HG02763 (cell line): ENCODE results near the gene SMARCC1.

ENCODE experiments used
- ATAC-seq: cut with Tn5 transposase; IDR thresholded peaks from one replicate; pipeline ENCODE4 v1.9.1; 2021; ENCODE audit warnings: mild to moderate bottlenecking, moderate library complexity; ENCODE audit not compliant: unreplicated experiment

Gene SMARCC1

DNA sequence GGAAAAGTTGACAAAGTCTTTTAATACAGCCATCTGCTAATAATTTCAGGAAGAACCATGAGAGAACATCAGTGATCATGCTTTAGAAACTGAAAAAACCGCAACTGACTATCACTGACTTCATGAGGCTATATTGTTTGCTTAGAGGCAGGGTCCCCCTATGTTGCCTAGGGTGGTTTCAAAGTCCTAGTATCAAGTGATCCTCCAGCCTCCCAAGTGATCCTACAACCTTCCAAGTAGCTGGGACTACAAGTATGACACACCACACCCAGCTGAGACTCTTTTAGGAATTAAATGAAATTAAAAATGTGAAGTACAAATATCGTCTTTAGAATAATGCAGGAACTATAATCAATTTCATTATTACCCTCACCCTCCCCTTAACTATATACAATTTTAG lies 144.8 kb downstream of the SMARCC1 start:
- no peak for ATAC-seq

DNA sequence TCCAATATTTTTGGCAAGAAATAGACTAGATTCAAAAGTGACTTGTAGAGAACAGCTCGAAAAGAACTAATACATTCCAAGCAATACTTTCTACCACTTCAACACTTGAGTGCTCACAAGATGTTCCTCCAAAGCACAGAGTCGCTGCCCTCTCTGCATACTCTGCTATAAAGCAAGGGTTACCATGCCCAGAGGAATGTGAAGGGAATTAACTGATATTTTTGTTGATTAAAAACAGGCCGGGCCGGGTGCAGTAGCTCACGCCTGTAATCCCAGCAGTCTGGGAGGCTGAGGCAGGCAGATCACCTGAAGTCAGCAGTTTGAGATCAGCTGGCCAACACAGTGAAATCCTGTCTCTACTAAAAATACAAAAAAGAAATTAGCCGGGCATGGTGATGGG lies 145.5 kb downstream of the SMARCC1 start:
- ATAC-seq = no peak

DNA sequence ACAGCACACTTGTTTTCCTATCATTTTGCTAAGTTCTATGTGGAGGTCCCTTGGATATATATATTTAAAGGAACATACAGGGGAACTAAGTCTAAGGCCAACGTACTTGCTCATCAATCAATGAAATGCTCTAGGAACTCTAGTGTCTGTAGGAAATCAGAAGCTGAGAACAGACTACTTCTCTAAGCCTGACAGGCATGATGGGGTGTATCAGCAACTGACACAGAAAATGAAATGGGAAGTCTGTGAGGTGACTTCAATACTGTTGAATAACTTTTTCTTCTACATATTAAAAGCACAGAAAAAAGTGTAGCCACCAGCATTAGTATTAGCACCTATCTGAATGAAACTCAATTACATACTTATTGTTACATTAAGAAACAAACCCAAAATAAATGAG lies 146.2 kb downstream of the SMARCC1 start:
- no peak for ATAC-seq

DNA sequence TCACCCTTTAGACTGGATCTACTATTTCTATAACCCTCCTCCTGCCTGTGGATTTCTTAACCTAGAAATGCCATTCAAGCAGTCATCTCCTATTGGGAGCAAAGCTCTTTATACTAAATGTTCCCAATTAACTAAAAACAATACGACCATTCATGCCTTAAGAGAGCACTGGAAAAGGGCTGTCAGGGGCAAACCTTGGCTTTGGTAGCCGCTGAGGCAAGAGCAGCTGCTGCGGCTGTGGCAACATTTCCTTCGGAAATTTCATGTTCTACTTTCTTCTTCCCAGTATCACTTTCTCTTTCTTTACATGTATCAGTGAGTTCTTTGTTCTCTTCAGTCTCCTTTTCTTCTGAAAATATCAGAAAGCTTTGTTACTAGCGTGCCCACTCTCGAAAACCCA lies 146.7 kb downstream of the SMARCC1 start:
- no peak for ATAC-seq

DNA sequence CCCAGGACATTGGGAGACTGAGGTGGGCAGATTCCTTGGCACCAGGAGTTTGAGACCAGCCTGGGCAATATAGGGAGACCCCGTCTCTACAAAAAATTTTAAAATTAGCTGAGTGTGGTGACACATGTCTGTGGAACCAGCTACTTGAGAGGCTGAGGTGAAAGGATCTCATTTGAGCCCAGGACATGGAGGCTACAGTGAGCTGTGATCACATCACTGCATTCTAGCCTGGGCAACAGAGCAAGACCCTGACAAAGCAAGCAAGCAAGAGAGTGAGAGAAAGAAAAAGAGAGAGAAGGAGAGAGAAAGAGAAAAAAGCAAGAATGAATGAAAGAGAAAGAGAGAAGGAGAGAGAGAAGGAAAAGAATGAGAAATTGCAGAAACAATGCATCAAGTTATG lies 150.9 kb downstream of the SMARCC1 start:
- no peak for ATAC-seq

DNA sequence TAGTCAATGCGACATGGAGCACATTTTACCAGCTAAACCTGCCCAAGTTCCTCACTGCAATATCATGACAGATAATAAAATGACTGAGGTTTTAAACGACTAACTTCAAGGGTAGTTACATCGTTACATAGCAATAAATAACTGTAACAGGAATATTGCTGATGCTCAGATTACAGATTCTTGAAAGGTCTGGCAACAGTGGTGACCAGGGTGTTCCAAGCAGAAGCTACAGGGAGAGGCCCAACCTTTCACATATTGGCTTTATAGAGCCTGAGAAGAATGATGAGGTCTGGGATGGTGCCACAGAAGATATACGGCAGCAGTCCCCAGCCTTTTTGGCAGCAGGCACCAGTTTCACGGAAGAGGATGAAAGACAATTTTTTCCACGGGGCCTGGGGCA lies 151.9 kb downstream of the SMARCC1 start:
- ATAC-seq = no peak

DNA sequence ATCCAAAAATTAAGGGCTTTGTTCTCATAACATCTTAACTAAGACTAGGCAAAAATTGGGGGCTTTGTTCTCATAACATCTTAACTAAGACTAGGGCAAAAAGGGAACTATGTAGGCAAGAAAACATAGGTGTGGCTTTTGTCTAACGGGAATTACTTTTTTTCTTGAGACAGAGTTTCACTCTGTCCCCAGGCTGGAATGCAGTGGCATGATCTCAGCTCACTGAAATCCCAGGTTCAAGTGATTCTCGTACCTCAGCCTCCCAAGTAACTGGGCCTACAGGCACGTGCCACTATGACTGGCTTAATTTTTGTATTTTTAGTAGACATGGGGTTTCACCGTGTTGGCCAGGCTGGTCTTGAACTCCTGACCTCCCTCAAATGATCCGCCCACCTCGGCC lies 153.3 kb downstream of the SMARCC1 start:
- ATAC-seq = no peak

DNA sequence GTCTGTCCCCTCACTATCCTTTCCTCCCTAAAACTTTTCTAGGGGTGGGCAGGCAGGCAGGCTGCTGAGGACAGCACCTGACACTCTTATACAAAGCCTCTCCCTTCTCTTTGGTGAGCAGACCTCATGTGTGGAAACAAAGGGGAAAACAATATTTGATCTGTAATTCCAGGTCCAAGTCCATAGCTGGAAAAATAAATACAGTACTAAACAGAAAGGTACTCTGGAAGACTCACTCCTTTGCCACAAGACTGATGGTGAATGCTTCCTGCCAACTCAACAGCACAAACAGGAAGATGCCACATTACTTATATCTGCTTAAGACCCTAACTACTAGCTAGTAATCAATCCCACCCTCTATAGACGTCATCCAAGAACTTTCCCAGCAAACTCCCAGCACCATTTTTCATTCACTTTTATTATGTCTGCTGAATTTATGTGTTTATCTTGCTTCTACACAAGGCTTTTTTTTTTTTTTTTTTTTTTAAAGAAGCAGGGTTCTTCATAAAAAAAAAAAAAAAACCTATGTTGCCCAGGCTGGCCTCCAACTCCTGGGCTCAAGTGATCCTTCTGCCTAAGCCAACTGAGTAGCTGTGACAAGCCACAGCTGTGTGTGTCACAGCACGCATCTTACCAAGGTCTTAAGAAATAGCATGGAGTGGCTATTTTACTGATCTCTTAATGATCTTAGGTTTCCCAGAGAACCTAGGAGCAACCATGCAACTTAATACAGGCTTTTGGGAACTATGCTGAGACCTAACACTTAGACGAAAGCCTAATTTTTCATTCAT lies 158.8 kb downstream of the SMARCC1 start:
- ATAC-seq = no peak

DNA sequence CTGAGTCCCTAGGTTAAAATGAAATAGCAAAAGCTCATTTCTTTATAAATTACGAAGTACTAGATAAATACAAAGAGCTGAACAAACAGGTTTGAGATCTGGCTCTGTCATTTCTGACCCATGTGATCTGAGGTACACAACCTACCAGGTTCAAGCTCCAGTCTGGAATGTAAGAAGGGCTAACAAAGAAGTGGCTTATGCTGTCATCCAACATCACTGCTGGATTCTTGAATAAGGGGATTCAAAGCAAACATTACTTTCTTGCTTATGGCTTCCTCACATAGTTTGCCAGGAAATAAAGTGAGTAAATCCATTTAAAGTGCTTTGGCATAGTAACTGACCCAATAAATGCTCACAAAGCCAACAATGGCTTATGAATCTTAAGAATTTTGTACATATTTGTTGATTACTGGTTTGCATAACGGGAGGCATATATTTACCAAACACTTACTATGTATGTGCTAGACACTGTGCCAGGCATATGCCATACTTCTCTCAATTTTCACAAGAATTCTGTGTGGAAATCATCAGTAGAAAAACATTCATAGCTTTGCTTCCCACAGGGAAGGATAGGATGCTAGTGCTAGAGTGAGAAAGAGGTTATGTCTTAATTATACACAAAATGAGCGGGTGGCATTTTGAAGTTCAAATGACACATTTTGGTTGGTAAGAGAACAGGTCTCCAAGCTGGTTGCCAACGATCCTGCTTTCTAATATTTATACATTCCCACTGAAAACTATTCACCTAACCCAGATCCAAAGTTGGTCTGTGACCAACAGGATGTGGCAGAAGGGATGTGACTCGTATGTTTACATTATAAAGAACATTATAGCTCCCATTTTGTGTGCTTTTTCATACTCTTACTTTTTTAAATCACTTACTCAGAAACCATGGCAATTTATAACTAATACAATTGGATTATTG lies 164.3 kb downstream of the SMARCC1 start:
- no peak for ATAC-seq

DNA sequence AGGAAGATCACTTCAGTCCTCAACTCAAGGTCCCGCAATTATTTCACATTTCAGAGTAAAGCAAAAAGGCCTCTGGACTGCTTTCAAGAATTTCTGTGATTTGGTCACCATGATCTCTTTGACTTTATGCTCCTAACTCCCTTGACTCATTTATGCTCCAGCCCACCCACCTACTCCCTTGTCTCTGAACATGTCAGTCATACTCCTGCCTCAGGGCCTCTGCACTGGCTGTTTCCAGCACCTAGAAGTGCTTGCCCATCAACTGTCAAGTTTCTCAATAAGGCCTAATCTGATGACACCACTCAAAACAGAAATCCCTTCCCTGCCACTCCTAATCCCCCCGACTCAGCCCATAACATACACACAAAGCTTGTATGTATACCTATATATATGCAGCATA lies 166.9 kb downstream of the SMARCC1 start:
- no peak for ATAC-seq

DNA sequence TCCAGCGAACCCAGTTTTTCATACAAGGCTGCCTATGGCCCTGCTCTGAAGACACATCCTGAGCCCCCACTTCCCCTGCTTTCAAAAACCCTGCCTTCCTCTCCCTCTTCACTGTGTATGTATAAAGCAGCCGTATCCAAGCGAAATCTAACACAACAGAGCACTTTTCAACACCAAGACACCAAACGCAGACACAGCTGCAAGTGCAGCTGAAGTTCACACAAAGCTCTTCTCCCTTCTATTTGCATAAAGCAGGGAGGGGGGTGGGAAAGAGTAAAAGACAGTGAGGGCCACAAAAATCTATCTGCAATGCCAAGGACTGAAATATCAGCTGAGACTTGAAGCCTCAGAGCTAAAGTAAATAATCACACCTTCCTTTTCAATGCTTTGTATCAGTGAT lies 168.0 kb downstream of the SMARCC1 start:
- ATAC-seq = no peak

DNA sequence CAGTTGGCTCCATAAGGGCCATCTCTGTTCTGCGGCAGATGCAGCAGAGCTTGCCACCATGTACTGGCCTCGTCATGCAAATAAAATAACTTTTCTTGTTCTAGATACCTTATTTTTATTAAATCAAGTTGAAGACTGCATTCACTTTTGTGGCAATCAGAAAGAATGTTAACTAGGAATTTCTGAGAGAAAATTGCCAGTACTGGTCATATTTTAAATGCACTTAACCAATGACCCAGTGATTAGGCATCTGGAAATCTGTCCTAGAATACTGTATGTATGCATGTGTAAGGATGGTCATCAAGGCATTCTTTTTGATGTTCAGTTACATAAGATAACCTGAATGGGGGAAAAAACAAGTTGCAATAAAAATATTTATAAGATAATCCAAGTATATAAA lies 168.8 kb downstream of the SMARCC1 start:
- no peak for ATAC-seq

DNA sequence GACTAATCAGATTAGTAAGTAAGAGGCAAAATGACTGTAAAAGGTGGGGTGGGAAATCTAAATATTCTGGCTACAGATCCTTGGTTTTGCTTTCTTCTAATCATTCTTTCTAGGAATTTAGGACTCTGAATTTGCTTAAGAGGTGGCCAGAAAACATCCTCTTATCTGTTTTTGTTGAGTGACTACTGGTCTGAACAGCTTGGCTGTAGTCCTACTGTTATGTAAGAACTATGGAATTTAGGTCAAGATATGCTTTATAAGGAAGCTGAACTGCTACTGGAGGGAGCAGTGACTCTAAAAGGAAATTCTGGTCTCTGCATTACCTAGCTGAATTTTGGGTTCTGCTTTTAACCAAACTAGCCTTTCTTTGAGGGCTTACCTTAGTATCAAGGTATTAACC lies 169.5 kb downstream of the SMARCC1 start:
- ATAC-seq = no peak

DNA sequence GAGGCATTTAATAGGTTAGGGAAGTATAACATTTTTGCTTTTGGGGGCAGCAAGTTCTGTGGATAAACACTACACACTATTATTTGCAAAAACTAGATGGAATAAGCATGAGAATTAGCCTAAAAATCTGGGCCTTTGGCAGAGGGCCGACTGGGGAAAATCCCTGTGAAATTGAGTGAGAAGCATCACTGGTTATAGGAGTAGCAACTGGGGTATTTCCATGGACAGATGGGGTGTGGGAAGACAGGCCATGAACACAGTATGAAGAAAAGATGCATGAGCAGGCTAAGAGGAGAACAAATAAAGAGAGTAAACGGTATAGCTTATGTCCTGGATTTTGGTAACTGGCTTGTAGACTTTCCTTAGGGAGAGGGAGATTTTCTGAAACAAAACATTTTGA lies 170.1 kb downstream of the SMARCC1 start:
- ATAC-seq = no peak

DNA sequence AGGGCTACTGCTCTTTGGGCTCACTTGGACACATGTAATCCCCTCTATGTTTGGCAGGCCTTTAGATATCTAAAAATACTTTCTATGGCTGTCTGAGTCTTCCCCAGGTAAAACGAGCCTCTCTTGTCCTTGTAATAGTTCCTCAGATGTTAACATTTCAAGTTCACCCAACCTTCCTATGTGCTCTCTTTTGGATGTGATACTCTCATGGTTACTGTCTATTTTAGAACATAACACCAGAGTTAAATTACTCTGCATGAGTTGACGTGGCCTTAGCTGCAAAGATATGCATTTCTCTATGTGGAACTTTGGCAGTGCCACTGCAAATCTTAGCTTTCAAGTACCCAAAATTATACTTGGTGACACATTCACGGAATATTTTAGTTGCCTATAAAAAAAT lies 171.1 kb downstream of the SMARCC1 start:
- ATAC-seq = no peak

DNA sequence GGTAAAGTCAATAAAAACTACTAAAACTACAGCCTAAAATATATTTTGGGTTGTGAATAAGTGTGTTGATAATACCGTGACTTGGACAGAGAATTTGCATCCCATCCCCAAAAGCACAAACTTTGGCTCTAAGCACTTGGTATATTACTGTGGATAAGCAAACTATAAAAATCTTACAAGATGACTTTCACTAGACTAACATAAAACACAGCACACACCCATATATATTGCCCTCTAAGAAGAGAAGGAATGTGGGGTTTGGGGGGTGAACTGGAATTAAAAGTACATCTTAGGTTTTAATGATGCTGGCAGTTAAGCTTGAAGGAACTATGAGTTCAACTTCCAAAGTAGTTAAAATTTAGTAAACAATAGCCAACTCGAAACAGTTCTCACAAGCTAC lies 174.4 kb downstream of the SMARCC1 start:
- no peak for ATAC-seq

DNA sequence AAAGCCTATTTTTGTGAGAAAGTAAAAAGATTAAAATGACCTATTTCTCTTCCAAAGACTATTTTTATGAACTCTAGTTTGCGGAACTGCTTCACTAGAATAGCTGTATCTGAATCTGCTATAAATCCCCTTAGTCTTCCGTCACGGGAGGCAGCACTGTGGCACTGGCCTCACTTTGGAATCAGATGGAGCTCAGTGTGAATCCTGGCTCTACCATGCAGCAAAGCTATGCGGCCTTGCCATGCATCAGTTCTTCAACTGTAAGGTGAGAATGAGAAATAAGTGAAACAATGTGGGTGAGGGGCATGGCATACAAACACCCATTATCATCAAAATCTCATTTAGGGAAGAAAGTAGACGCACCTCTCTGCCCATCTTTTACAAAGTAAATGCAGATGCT lies 175.5 kb downstream of the SMARCC1 start:
- ATAC-seq = no peak

DNA sequence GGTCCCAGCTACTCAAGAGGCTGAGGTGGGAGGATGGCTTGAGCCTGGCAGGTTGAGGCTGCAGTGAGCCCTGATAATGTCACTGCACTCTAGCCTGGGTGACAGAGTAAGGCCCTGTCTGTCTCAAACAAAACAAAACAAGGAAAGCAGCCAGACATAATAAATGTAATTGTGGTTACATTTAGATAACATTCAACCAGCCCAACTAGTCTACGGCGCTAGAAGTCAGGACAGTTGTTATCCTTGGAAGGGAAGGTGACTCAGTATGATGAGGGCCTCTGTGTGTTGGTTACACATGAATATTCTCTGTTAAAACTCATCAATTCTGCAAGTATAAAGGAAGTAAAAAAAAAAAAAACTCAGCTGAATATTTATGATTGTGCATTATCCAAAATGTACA lies 176.0 kb downstream of the SMARCC1 start:
- no peak for ATAC-seq

DNA sequence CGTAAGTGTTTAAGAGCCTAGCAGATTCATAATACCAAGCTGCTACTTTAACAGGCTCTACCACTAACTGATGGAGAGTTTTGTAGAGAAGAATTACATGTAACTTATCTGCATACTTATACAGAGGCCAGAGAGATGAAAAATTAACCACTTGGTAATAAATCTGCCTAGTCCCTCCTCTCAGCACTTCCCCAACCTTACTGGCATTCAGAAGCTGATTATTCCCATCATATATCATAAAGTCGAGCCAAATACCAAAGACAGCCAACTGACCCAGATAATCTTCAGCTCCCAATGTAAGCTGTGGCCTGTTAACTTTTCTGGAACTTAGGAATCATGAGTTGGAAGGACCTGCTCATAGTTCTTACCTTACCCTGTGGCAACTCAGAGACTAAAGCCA lies 177.5 kb downstream of the SMARCC1 start:
- ATAC-seq = no peak

DNA sequence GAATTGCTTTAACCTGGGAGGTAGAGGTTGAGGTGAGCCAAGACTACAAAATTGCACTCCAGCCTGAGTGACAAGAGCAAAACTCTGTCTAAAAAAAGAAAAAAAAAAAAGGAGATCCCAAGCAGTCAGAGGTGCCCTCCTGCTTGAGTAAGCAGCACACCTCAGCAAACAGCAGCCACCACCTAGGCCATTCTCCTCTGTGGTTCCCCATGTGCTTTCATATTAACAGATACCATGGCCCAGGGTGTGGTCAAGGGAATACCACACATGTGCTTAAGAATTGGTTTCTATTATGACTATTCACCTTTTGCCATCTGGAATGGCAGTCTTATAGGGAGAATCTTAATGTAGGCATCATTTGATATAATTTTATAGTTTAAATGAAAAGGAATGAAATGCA lies 178.4 kb downstream of the SMARCC1 start:
- ATAC-seq = no peak

DNA sequence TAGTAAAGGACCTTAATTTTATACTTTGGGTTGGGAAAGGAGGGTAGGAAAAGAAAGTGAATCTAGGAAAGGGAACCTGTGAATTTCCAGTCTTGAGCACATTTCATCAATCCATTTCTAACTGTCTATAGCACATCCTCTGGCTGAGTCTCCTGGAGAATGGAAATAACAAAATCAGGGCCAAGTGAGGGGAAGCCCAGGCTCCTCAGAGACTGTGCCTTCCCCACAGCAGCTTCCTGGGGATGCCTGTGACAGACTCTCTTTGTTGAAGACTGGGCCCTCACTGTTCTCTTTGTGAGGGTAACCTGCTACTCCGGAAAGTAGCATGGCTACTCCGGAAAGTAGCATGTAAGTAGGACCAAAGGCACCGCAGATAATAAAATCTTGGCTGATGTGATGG lies 180.4 kb downstream of the SMARCC1 start:
- ATAC-seq = no peak

DNA sequence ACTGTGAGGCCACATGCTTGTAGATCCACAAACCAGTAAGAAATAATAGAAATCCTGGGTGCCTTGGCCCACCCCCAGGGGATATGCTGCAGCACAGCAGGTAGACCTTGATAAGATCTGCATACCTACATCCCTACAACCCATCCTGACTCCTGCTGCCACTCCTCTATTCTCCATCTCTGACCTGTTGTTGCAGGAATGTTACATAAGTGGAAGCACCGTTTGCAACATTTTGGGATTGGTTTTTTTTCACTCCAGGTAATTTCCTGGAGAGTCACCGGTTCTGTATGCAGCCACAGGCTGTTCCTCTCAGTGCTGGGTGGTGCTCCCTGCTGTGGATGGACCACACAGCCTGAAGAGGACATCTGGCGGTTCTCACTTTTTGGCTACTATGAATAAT lies 186.9 kb downstream of the SMARCC1 start:
- no peak for ATAC-seq
